Smooth muscle cell (in vitro differentiated cells): ENCODE data around the gene RNU5B-1. TPM values are rescaled to one million over a fixed set of nuclear protein-coding genes. Genes with fewer than 3 reads are reported as not detected.
A peak's percentile ranks its signal among the peaks of the same experiment; 100 is the strongest.
"Not testable (repeated sequence)": the region's sequence is repeated elsewhere in the genome, so short reads cannot be mapped to it uniquely, and the experiment has no call there.

Source experiments
- DNase-seq: peaks from one replicate; lab custom pipeline; 2025; ENCODE audit not compliant: unreplicated experiment; lab: John Stamatoyannopoulos, UW
- H2AFZ ChIP-seq: fragments of 200-600 bp; sonication (generic); 2 replicates; pipeline ENCODE4 v1.6.0; 2016; ENCODE audit warnings: antibody characterized with exemption, low read depth, mild to moderate bottlenecking
- H3F3A ChIP-seq: fragments of 200-600 bp; sonication (generic); 2 replicates; pipeline ENCODE4 v1.6.0; 2017; ENCODE audit warnings: antibody characterized with exemption, low read depth
- H3K27ac ChIP-seq: fragments of 200-600 bp; sonication (generic); 2 replicates; pipeline ENCODE4 v1.5.1; 2016; ENCODE audit warnings: low read depth, mild to moderate bottlenecking
- H3K27me3 ChIP-seq: fragments of 200-600 bp; sonication (generic); 2 replicates; pipeline ENCODE4 v1.6.1; 2016; ENCODE audit warnings: low read depth, mild to moderate bottlenecking
- H3K36me3 ChIP-seq: fragments of 200-600 bp; sonication (generic); 2 replicates; pipeline ENCODE4 v1.5.1; 2016; ENCODE audit warnings: low read depth
- H3K4me1 ChIP-seq: fragments of 200-600 bp; sonication (generic); 2 replicates; pipeline ENCODE4 v1.5.1; 2016; ENCODE audit warnings: low read depth
- H3K4me2 ChIP-seq: fragments of 200-600 bp; sonication (generic); 2 replicates; pipeline ENCODE4 v1.6.0; 2016; ENCODE audit warnings: mild to moderate bottlenecking
- H3K4me3 ChIP-seq: fragments of 200-600 bp; sonication (generic); 2 replicates; pipeline ENCODE4 v1.5.1; 2016; ENCODE audit warnings: mild to moderate bottlenecking
- H3K79me2 ChIP-seq: fragments of 200-600 bp; sonication (generic); 2 replicates; pipeline ENCODE4 v1.6.0; 2016; ENCODE audit warnings: low read depth, mild to moderate bottlenecking
- H3K9ac ChIP-seq: fragments of 200-600 bp; sonication (generic); 2 replicates; pipeline ENCODE4 v1.6.0; 2016; ENCODE audit warnings: low read depth
- H3K9me3 ChIP-seq: fragments of 200-600 bp; sonication (generic); replicated peaks from 2 replicates; pipeline ENCODE4 v1.5.1; 2016; ENCODE audit warnings: low read depth
- H4K20me1 ChIP-seq: fragments of 200-600 bp; sonication (generic); 2 replicates; pipeline ENCODE4 v1.6.0; 2016; ENCODE audit warnings: low read depth
- CTCF ChIP-seq: fragments of 200-600 bp; sonication (generic); IDR thresholded peaks from 2 replicates; pipeline ENCODE4 v1.5.1; 2017; ENCODE audit warnings: borderline replicate concordance, mild to moderate bottlenecking, antibody characterized with exemption; ENCODE audit not compliant: insufficient read depth, poor library complexity, severe bottlenecking
- WGBS: methylation state at CpG from one replicate; pipeline ENCODE4 v1.1.7; 2016; ENCODE audit warnings: low lambda C conversion rate; 5-methylcytosine and 5-hydroxymethylcytosine counted together
- polyA plus RNA-seq: library from polyadenylated mRNA; unstranded; fragments of >200 nt; fragmentation: Nextera tagmentation; extraction: Ambion mirVana; gene quantifications from 2 replicates; pipeline ENCODE4 v1.2.1, GENCODE V29; 2016
- total RNA-seq: library from RNA; depleted of rRNA; stranded (reverse); fragments of >200 nt; gene quantifications from 2 replicates; pipeline ENCODE4 v1.2.3, GENCODE V29; 2014

RNU5B-1 gene
- total and polyA plus RNA-seq, 2 experiments from 2014 or later = not detected

- 40% methylated on average over 15 of the region's 15 CpGs for WGBS
- H3K9ac ChIP-seq, H3K36me3 ChIP-seq: not testable (repeated sequence)
Observed at GRCh38 chr15:65270811-65271545, 33.5 kb upstream of the RNU5B-1 start.

DNA sequence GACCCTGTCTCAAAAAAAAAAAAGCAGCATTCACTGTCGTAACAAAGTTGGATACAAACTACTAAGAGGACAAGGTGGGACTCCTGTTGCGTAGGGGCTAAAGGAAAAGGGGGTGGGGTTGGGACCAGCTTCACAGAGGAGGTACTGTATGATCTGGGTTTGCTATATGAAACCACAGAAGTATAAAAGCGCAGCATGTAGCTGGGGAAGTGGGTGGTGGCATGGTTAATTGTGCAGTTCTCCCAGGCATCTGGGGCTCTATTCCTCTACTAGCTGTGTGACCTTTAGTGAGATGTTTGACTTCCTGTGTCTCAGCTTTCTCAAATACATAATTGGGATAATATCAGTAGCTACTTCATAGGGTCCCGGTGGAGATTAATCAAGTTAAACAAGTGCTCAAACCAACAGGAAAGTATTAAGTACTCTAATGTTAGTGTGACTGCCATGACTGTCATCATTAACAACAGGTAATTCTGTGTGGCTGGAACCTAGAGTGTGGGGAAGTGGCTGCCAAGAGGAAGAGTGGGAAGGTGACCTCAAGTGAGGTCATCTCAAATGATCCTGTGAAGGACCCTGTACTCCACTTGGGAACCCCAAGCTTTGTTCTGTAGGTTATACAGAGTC, 29.3 kb upstream of the RNU5B-1 start:
- Histone ChIP-seq H3K79me2 (no peaks in the 10 kb centered on the region), H2AFZ (no peak overlapping the region), H3K4me3 (no peak overlapping the region), H3K4me1 (peaks cover 3% of the 10 kb centered on the region), H4K20me1 (peaks cover 9% of the 10 kb centered on the region), H3K9ac (no peak overlapping the region), H3K4me2 (no peak overlapping the region), H3K27me3 (no peaks in the 10 kb centered on the region), H3K9me3 (no peaks in the 10 kb centered on the region), H3K27ac (peak overlapping the region; percentile 9), H3K36me3 (no peaks in the 10 kb centered on the region), H3F3A (no peaks in the 10 kb centered on the region)
- no peak for TF ChIP-seq CTCF
- WGBS = 93% methylated on average over 4 of the region's 4 CpGs
- no peak for DNase-seq

More at GRCh38 chr15:65270811-65271545, 33.5 kb upstream of the RNU5B-1 start:
- DNase-seq, H3K4me2 ChIP-seq, H3K27me3 ChIP-seq, H4K20me1 ChIP-seq, H3K4me3 ChIP-seq, H2AFZ ChIP-seq, H3K79me2 ChIP-seq, H3K9me3 ChIP-seq, H3K4me1 ChIP-seq, H3F3A ChIP-seq, H3K27ac ChIP-seq: not testable (repeated sequence)
- TF ChIP-seq CTCF = peak; percentile 67

DNA sequence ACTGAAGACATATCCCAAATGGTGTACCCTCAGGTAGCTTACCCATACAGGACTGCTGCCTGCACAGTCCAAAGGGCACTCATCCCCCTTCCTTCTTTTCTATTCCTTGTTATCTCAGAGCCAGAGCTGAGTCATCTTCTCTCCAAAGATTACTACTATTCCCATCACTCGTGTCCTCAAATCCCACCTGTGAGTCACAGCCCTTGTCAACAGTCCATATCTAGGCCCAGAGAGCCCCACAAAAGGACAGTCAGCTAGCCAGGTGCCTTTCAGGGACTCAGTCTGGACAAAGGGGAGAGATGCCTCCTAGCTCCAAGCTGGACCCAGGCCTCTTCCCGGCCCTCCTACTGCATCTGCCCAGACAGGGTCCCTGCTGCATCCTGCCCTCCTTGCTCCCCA, 28.8 kb upstream of the RNU5B-1 start:
- Histone ChIP-seq H2AFZ (no peak overlapping the region), H3K27me3 (no peaks in the 10 kb centered on the region), H3K27ac (peak overlapping the region; percentile 9), H3K4me2 (no peak overlapping the region), H3K36me3 (no peaks in the 10 kb centered on the region), H4K20me1 (peaks cover 12% of the 10 kb centered on the region), H3K9ac (no peak overlapping the region), H3K4me1 (peaks cover 1% of the 10 kb centered on the region), H3F3A (no peaks in the 10 kb centered on the region), H3K79me2 (no peaks in the 10 kb centered on the region), H3K9me3 (no peaks in the 10 kb centered on the region), H3K4me3 (no peak overlapping the region)
- WGBS = 45% methylated on average over 2 of the region's 2 CpGs
- DNase-seq = no peak
- no peak for TF ChIP-seq CTCF

DNA sequence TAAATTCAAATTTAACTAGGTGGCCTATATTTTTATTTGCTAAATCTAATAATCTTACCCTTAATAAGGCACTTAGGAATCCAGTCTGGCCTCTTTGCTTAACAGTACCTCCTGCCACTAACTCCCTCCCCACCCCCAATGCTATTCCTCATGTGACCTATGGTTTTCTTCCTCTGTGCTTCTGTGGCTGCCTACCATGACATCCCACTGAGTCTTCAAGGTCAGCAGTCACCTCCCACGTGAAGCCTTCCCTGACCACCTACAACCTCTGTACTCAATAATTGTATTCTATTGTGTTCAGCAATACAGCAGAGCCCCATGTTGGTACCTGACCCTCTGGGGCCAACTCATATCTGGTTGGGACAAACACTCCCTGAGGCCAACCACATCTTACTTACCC, 27.5 kb upstream of the RNU5B-1 start:
- no peaks in the 10 kb centered on the region for H3K9me3 ChIP-seq
- no peak overlapping the region for H3K9ac ChIP-seq
- DNase-seq = no peak
- H2AFZ ChIP-seq = no peak overlapping the region
- H3K4me2 ChIP-seq = no peak overlapping the region
- TF ChIP-seq CTCF = no peak
- no peaks in the 10 kb centered on the region for H3F3A ChIP-seq
- no peaks in the 10 kb centered on the region for H3K36me3 ChIP-seq
- peaks cover 18% of the 10 kb centered on the region for H4K20me1 ChIP-seq
- WGBS = 77% methylated on average over 1 of the region's 1 CpG
- H3K4me1 ChIP-seq = no peaks in the 10 kb centered on the region
- no peak overlapping the region for H3K27ac ChIP-seq
- H3K27me3 ChIP-seq = no peaks in the 10 kb centered on the region
- H3K79me2 ChIP-seq = no peaks in the 10 kb centered on the region
- H3K4me3 ChIP-seq = no peak overlapping the region
